ENCODE measurements around the gene DHRS4.

- TF ChIP-seq CTCF (IDR thresholded peaks at IDR 0.05) = no peak
- no peak for TF ChIP-seq POLR2A (IDR thresholded peaks at IDR 0.05)
Measured at GRCh38 chr14:24011051-24011450, 57.5 kb downstream of the DHRS4 start.
